ENCODE results near the gene C1QTNF8.

The C1QTNF8 gene

DNA sequence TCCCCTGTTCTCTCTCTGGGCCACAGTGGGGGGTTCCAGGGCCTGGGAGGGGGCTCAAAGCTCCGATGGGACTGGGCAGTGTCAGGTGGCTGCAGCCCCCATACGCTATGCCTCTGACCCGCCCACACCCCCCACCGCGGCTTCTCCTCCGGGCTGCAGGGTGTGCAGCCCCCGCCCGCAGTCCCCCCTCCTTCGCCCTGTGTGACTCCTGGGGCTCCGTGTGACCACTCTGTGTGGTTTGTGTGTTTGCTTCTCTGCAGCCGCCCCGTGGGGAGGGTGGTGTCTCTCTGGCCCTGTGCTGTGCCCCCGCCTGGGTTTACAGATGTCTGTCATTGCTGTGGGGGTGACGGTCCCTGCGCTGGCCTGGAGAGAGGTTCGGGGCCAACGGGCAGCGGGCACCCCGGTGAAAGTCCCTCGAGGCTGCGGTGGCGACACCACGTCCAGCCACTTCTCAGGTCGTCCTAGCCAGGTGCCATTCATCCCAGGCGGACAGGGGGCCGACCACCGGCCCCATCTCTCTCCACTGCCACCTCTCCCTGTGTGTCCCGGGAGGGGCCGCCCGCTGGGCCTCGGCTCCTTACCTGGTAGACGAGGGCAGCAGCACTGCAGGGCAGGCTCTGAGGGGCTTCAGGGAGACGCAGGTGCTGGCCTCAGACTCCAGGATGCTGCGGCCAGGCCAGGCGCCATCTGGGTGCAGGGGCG is 18.0 kb downstream of the C1QTNF8 start:
- no peak for DNase-seq (ENCODE audit: low read depth in 2 of 2)

DNA sequence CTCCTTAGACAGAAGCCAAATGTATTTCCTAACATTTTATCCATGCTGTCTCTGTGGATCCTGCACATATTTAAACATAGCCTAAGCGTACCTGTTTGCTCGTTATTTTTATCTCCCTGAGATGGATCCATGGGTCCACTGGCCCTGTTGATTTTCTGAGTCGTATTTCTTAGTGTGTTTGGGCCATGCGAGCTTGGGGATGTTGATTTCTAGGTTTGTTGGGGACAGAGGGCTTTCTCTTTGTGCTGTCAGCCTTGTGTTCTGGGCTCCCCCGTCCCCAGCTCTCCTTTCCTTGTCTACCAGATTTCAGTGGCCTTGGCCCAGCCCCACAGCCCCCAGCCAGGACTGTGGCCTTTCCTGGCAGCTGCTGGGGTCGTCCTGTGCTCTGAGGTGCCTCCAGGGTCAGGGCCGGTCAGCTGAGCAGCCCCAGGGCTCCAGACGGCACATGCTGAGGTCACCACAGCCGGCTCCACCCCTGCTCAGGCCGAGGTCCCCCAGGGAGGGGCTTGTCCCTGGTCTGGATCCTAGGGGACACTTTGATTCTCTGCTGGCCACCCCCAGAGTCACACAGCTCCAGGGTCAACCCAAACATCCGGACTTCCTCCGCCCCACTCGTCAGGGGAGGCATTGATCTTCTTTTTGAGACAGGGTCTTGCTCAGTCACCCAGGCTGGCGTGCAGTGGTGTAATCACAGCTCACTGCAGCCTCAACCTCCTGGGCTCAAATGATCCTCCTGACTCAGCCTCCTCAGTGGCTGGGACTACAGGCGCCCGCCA is 19.1 kb downstream of the C1QTNF8 start:
- no peak for DNase-seq (ENCODE audit: low read depth in 2 of 2)

DNA sequence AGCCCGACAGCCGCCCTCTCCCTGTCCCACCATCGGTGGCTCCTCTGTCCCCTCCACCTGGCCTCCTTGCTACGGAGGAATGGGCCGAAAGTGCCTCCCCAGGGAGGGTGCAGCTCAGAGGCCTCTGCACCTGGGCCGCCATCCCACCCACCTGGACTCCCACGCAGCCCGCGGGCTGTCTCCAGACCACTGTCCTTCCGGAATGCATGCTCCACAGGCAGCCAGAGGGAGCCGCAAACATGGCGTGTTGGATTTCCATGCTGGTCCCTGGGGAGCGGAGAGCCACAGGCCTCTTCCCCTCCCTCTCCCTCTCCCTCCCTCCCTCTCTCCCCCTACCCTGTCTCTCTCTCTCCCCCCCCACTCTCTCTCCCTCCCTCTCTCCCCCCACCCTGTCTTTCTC is 20.5 kb downstream of the C1QTNF8 start:
- no peak for DNase-seq (ENCODE audit: low read depth in 2 of 2)

DNA sequence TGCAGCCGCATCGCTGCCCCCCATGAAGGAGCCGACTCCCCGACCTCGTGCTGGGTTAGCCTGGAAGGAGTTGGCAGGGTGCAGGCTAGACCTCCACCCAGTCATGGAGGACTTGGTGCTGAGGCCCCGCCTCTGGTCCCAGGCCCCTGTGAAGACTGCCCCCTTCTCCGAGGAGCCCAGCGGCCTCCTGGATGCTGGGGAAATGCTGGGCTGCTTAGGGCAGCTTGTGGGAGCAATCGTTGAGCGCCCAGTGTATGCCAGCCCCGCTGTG is 21.7 kb downstream of the C1QTNF8 start:
- no peak for DNase-seq (ENCODE audit: low read depth in 2 of 2)

DNA sequence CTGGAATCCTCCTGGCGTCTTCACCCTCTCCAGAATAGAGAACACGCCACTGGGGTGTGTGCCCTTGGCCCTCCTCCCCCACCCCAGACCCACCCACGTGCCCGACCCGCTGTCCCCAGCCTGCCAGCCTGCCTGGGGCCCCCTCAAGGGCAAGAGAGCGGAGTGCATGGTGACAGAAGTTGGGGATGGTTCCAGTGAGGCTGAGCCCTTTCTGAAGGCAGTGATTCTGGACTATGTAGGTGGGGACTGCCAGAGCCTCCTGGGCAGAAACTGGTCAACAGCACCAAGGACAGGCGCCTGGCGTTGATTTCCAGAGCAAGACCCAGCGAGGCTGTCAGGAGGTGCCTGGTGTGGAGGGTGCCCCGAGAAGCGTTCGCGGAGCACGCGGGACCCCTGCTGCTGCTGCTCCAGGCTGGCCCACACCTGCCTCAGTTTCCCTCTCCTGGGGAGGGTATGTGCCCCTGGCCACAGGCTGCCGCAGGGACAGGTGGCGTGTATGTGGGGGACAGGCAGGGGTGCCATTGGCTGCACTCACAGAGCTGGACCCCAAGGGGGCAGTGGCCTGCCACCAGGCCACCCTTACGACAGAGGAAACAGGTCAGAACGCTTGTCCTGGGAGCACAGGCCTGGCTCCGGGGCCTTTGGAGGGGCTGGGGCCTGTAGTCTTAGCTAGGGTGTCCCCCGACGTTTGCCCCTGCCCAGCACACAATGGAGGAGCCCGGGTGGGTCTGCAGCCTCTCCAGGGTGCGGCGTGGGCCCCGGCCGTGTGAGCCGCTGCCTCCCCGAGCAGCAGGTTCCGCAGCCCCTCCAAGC is 22.3 kb downstream of the C1QTNF8 start:
- DNase-seq (ENCODE audit: low read depth in 2 of 2) = no peak

DNA sequence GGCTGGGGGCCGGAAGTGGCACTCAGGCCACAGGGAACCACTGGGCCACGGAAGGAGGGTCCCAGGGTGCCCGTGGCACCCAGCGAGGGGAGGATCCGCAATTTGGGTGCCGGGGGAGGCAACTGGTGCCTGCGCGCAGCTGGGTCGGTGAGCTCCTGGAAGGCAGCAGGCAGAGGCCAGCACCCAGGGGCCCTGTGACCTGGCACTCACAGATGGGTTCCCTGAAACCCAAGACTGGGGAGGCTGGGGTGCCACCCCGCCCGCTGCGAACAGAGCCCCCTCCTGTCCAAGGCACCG is 22.8 kb downstream of the C1QTNF8 start:
- no peak for DNase-seq (ENCODE audit: low read depth in 2 of 2)

DNA sequence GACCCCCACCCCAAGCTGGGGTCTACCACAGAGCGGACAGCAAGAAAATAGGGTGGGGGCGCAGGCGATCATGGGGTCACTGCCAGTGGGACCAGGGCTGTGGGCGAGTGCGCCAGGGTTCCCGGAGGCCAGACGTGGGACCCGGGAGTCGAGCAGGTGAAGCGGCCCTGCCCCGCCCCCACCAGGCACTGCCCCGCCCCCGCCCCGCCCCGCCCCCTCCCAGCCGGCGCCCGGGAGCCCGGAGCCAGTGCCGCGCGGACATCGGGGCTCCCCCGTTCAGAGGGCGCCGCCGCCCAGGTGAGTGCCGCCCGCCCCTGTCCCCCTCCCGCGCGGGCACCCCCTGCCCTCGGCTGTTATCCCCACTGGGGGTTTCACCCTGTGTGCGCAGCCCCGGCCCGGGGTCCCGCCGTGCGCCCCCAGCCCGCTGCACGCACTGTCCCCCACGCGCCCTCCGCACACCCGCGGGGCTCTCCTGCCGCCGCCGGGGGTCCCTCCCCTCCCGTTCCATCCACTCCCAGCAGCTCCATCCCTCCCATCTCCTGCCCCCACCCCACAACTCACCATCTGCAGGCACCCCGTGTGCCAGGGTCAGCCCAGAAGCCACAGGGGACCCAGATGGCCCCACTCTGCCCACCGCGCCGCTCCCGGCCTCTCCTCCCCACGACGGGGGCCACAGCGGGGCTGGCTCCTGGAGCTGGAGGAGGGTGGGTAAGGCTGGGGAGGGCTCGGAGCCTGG is 23.4 kb downstream of the C1QTNF8 start, which contains the start of gene SSTR5:
TSS of gene SSTR5 (plus strand) at position 222 of the 736 bp plus-strand sequence. CDS start 6,122 bp downstream, outside the sequence.
- DNase-seq (ENCODE audit: low read depth in 2 of 2) = no peak

DNA sequence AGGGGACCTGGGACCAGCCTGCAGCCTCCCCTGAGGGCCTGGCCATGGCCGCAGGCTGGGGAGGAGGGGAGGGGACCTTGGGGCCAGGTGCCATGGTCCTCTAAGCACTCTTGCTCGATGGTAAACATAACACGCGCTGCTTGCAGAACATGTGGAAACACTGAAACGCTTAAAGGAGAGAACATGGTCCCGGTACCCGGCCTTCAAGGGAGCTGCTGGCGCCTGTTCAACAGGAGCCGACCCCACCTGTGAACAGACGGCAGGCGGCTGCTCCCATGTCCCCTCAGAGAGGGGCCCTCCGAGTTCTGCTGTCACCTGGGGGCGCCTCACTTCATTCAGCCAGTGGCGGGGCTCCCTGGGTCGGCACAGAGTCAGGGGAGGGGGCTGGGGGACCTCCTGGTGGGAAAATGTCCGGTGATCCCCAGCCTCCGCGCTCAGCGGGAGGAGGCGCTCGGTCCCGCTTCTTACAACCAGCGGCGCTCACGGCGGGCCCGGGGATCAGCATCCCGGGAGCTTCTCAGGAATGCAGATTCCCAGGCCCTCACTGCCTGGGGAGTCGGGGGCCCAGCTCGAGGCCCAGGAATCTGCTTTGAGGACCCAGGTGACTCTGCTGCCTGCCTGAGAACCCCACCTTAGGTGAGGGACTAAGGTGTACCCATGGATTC is 24.4 kb downstream of the C1QTNF8 start:
- DNase-seq (ENCODE audit: low read depth in 2 of 2) = no peak

DNA sequence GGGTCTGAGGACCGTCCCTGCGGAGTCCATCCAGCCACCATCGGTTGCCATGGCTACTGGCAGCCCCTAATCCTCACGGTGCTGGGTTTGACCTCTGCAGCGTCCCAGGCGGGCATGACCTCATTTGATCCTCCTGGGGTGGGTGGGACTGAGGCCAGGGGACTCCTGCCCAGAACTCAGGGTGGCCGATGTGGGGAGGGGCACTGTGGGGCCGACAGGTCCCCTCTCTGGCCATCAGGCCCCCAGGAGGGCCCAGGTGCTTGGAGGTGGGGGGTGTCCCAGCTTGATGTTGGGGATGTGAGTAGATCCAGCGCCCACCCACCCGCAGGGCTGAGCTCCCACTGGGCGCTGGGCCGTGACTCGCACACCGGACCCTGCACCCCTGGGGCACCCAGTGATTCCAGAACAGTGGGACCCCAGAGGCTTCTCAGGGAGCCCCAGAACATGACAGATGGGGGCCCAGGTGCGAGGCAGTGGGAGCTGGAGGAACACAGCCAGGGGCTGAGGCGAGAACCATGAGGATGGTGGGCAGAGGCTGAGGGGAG is 25.1 kb downstream of the C1QTNF8 start:
- DNase-seq (ENCODE audit: low read depth in 2 of 2) = no peak

DNA sequence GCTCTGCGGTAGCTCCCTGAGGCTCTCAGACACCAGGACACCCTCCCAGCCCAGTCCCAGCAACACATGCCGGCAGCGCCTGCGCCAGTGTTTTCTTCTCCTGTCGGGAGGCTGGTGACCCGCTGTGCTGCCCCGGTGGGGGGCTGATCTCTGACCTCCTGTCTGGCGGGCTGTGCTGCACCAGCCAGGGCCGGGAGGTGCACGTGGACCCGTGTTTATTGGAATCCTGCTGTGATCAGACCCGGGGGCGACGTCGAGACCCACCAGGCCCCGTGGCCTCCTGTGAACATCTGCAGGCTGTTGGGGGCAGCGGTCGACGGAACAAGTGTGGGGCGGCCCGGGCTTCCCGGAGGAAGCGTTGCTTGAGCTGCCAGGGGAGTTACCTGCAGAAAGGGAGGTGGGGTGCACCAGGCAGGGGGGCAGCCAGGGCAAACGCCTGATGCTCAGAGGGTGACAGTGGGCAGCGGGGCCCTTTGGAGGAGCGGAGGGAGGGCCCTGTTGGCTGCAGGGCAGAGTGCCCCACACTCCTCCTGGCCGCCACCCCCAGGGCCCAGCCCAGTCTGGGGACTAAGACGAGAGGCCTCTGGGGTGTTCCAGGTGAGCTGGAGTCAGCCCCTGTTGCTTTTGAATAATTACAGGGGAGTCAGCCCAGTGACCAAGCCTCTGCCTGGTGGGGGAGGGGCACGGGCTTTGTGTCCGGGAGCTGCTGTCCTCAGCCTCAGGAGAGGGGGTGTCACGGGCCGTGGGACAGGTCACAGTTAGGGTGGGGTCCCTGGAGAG is 25.8 kb downstream of the C1QTNF8 start:
- no peak for DNase-seq (ENCODE audit: low read depth in 2 of 2)

DNA sequence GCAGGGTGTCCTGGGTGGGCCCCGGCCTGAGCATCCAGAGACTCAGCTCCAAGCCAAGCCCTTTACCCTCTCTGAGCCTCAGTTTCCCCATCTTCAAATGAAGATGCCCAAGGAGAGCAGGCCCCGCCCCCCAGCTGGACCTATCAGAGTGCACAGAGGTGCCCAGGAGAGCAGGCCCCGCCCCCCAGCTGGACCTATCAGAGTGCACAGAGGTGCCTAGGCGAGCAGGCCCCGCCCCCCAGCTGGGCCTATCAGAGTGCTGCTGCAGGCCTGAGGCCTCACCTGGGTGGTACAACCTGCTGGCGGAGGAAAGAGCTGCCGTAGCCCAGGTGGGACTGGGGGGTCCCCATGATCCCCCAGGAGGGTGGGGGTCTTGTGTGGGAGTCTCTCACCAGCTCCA is 26.9 kb downstream of the C1QTNF8 start:
- DNase-seq (ENCODE audit: low read depth in 2 of 2) = no peak

DNA sequence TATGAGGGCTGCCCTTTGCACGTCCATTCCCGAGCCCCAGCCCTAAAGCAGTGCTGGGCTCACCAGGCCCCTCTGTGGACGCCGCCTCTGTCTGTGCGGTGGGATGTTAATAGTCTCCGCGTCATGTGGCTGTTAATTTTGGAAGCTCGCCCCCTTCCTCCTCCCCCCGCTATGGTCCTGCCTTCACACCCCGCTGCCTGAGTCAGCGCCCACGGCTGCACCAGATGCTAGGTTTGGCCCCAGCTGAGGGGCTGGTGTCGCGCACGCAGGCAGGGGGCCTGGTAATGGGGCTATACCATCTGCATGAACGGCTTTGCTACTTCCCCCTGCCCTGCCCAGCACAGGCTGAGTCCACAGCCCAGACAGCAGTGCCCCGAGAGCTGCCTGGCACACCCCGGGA is 27.6 kb downstream of the C1QTNF8 start:
- DNase-seq (ENCODE audit: low read depth in 2 of 2) = no peak

DNA sequence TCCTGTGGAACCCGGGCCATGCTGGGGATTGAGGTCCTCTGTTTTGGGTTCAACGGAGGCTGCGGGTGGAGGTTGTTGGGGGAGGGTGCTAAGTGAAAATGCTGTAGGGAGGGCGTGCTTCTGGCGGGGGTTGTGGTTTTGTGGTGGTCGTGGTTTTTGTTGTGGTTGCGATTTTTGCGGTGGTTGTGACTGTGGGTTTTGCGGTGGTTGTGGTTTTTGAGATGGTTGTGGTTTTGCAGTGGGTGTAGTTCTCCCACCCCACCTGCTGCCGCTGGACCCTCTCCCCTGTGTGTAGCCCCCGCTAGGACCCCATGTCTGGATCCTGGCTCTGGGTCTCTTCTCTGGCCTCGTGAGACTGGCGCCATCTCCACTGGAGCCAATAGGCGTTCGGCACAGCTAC is 28.4 kb downstream of the C1QTNF8 start:
- no peak for DNase-seq (ENCODE audit: low read depth in 2 of 2)

DNA sequence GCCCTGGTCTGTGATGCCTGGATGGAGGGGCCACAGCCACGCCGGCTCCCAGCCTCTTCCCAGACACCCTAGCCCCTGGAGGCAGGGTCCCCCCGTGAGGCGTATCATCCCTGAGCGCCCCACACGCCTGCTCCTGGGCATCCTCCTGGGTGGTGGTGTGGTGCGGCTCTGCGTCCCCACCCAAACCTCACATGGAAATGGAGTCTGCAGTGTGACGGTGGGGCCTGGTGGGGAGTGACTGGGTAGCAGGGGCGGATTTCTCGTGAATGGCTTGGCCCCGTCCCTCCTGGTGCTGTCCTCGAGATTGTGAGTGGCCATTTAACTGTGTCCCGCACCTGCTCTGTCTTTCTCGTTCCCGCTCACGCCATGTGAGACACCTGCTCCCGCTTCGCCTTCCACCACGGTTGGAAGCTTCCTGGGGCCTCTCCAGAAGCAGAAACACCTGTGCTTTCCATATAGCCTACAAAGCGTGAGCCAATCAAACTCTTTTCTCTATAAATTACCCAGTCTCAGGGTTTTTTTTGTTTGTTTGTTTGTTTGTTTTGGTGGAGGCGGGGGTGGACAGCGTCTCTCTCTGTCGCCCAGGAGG is 29.4 kb downstream of the C1QTNF8 start:
- DNase-seq (ENCODE audit: low read depth in 2 of 2) = no peak

DNA sequence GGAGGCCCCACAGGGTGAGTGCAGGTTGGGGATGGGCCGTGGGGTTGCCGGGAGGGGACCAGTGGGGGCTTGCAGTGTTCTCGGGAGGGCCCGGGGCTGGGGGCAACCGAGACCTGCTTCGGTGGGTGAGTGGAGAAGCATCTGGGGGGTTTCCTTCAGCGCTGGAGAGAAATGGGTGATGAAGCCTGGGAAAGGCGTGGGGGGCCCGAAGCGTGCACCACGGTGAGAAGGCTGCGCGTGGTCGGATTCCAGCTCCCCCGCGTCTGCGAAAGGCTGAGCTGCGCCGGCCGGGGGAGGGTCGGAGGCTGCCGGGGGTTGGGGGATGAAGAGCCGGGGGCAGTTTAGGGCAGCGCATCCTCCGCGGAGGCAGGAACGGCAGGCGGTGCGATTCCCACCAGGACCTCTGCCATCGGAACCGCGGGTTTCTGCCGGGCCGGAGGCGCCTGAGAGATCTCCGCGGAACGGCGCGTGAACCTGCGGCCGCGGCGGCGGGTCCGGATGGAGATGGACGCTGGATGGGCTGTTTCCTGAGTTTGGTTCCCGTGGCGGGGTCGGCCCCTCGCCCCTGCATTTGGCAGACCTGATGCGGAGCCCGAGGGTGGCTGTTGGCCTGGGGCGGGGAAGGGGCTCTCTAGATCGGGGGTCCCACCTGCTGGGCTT is 30.4 kb downstream of the C1QTNF8 start:
- no peak for DNase-seq (ENCODE audit: low read depth in 2 of 2)

DNA sequence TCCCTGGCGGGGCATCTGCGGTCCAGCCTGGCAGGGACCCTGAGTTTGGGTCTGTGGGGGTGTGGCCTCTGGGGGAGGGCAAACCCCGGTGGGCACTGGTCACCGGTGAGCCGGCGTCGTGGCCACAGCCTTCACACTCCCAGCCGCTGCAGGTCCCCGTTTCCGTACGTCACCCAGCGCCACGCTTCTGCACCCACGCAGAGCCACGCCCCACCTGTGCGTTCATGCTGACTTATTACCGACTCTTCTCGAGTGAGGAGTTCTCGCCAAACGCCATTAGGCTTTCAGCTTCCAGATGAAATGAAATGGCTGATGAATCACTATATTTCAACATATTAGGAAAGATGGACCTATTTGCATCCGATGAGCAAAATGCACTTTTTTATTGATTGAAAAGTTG is 32.3 kb downstream of the C1QTNF8 start:
- no peak for DNase-seq (ENCODE audit: low read depth in 2 of 2)

DNA sequence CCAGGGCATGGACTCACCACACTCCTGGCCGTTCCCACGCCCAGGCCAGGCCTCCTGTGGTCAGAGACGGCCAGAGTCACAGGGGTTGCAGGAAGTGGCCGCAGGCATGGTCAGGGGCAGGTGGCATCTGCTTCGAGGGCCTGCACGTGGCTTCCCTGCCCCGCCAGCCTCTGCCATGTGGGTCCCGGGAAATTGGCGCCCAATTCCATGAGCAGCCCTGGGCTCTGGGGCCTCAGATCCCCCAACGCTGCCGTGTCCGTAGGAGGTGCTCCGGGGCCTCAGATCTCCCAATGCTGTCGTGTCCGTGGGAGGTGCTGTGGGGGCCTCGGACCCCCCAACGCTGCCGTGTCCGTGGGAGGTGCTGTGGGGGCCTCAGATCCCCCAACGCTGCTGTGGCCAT is 33.1 kb downstream of the C1QTNF8 start:
- no peak for DNase-seq (ENCODE audit: low read depth in 2 of 2)

DNA sequence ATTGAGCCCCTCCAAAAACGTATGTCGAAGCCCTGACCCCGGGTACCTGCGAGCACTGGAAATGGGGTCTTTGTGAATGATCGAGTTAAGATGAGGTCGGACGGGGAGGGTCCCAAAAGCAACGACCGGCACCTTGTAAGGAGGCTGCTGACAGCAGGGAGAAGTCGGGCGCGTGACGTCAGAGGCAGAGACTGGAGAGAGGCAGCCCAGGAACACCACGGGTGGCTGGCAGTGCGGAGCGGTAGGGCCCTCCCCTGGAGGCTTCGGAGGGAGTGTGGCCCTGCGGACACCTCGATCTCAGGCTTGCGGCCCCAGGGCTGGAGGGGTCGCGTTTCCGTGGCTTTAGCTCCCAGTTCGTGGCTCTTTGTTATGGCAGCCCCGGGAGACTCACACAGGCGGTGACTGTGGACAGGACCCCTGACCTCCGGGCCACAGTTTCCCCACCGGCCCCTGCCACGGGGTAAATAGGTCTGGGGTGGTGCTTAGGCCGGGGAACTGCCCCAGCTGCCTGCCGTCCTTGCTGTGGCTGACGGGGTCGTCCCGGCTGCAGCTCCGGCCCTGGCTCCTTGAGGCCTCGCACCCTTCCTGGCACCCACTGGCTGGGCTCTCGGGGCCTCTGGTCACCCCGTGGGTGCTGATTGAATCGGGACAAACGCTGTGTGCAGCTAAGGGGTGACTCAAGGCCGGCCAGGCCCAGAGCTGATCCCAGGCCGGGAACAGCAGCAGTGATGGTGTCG is 34.1 kb downstream of the C1QTNF8 start:
- DNase-seq (ENCODE audit: low read depth in 2 of 2) = no peak
